GM12878 (cell line): ENCODE results near the gene AP3S1. TPM values are rescaled to one million over a fixed set of nuclear protein-coding genes. Genes with fewer than 3 reads are reported as not detected.
"Not testable (repeated sequence)": the region's sequence is repeated elsewhere in the genome, so short reads cannot be mapped to it uniquely, and the experiment has no call there.

Experiments used
- ATAC-seq: fragments of 200-7000 bp; cut with Tn5 transposase; 3 replicates; pipeline ENCODE4 v1.9.1; 2020; ENCODE audit warnings: mild to moderate bottlenecking, moderate library complexity
- BruUV-seq: library from RNA; stranded (reverse); fragments of 400-500 nt; replicated peaks from 2 replicates; lab custom pipeline; 2021; lab: Mats Ljungman, UMichigan
- CTCF ChIA-PET: fragments of 300-600 bp; sonication (Branson Sonifier 250); formaldehyde crosslinking; extraction: SDS; loops from one replicate; lab custom pipeline; 2021; ENCODE audit warnings: inconsistent platforms; lab: Yijun Ruan, JAX
- POLR2A ChIA-PET: fragments of 350-600 bp; formaldehyde crosslinking; extraction: SDS; loops from one replicate; lab custom pipeline; 2021; ENCODE audit warnings: inconsistent platforms; lab: Charles Lee
- RAD21 ChIA-PET: fragments of 300-600 bp; sonication (Branson Sonifier 250); formaldehyde crosslinking; loops from one replicate; lab custom pipeline; 2023; ENCODE audit warnings: antibody characterized with exemption; ENCODE audit not compliant: unreplicated experiment; lab: Charles Lee
- SMC1A ChIA-PET: fragments of 300-600 bp; sonication (Branson Sonifier 250); formaldehyde crosslinking; loops from one replicate; lab custom pipeline; 2023; ENCODE audit not compliant: unreplicated experiment, uncharacterized antibody; lab: Charles Lee
- DNase-seq: peaks from one replicate; pipeline ENCODE4 v3.0.0-alpha.2; 2011; ENCODE audit warnings: low read depth, low spot score
- FAIRE-seq: peaks from 3 replicates; lab custom pipeline; 2011; peaks lifted over from hg19 to GRCh38; lab: Jason Lieb, UNC
- H2AFZ ChIP-seq: 2 replicates; pipeline ENCODE4 v1.6.0; 2011; ENCODE audit warnings: low read depth, low read length, control low read depth; ENCODE audit not compliant: control insufficient read depth
- H3K27ac ChIP-seq: 2 replicates; pipeline ENCODE4 v1.5.1; 2011; ENCODE audit warnings: control low read depth; ENCODE audit not compliant: control insufficient read depth, insufficient read depth
- H3K27me3 ChIP-seq, 2 experiments: replicated peaks in 1 of 2; 2 replicates each; pipeline versions ENCODE4 v1.6.0 to v1.6.1; 2011; ENCODE audit warnings: low read length in 1 of 2; ENCODE audit not compliant: control insufficient read depth in 2 of 2, insufficient read depth in 2 of 2
- H3K36me3 ChIP-seq, 2 experiments: 2 replicates each; pipeline ENCODE4 v1.5.1; 2011; ENCODE audit warnings: low read length in 1 of 2; ENCODE audit not compliant: control insufficient read depth in 2 of 2, insufficient read depth in 2 of 2
- H3K4me1 ChIP-seq: 2 replicates; pipeline ENCODE4 v1.6.1; 2011; ENCODE audit warnings: mild to moderate bottlenecking, low read length, moderate library complexity, mixed read lengths; ENCODE audit not compliant: control insufficient read depth, insufficient read depth
- H3K4me2 ChIP-seq: 2 replicates; pipeline ENCODE4 v1.6.0; 2011; ENCODE audit warnings: control low read depth; ENCODE audit not compliant: control insufficient read depth, insufficient read depth
- H3K4me3 ChIP-seq: fragments of 200-600 bp; sonication (generic); 2 replicates; pipeline ENCODE4 v1.5.1; 2016
- H3K79me2 ChIP-seq: 2 replicates; pipeline ENCODE4 v1.6.0; 2011; ENCODE audit warnings: low read length; ENCODE audit not compliant: control insufficient read depth, insufficient read depth
- H3K9ac ChIP-seq: 2 replicates; pipeline ENCODE4 v1.8.0; 2011; ENCODE audit warnings: low read length, control low read depth, mixed read lengths; ENCODE audit not compliant: control insufficient read depth, insufficient read depth
- H3K9me3 ChIP-seq: replicated peaks from 3 replicates; pipeline ENCODE4 v1.5.1; 2011; ENCODE audit warnings: mild to moderate bottlenecking, low read length; ENCODE audit not compliant: control insufficient read depth, insufficient read depth
- H4K20me1 ChIP-seq: 2 replicates; pipeline ENCODE4 v1.6.0; 2011; ENCODE audit not compliant: control insufficient read depth, insufficient read depth
- CTCF ChIP-seq, 3 experiments: IDR thresholded peaks in 2 of 3; conservative IDR thresholded peaks in 1 of 3; 2 replicates each; pipeline ENCODE4 v1.5.1; 2011; ENCODE audit warnings: low read depth in 3 of 3, low read length in 3 of 3, mild to moderate bottlenecking in 3 of 3, control low read depth in 2 of 3, moderate library complexity in 2 of 3, inconsistent platforms in 1 of 3, mixed read lengths in 1 of 3; ENCODE audit not compliant: control insufficient read depth in 2 of 3, insufficient read depth in 1 of 3; ENCODE audit errors: extremely low read depth in 1 of 3
- EGR1 ChIP-seq, 2 experiments: IDR thresholded peaks; 1 replicate in 1 of 2; 2 replicates in 1 of 2; pipeline ENCODE4 v1.6.1; 2011 to 2012; ENCODE audit warnings: low read depth in 2 of 2, low read length in 2 of 2, borderline replicate concordance in 1 of 2, mild to moderate bottlenecking in 1 of 2, moderate library complexity in 1 of 2
- POLR2AphosphoS2 ChIP-seq: IDR thresholded peaks from 2 replicates; pipeline ENCODE4 v1.6.1; 2011; ENCODE audit warnings: low read depth, mild to moderate bottlenecking, low read length, improper control_type of control experiment, moderate library complexity
- POLR2AphosphoS5 ChIP-seq: IDR thresholded peaks from 2 replicates; pipeline ENCODE4 v1.6.1; 2011; ENCODE audit warnings: mild to moderate bottlenecking, low read length, inconsistent platforms
- SRF ChIP-seq, 2 experiments: IDR thresholded peaks; 2 replicates each; pipeline ENCODE4 v1.6.1; 2011; ENCODE audit warnings: low read depth in 2 of 2, low read length in 2 of 2, mild to moderate bottlenecking in 1 of 2, moderate library complexity in 1 of 2
- WGBS: methylation state at CpG from one replicate; pipeline ENCODE4 v1.1.6; 2016; ENCODE audit warnings: low lambda C conversion rate; ENCODE audit not compliant: insufficient replicate concordance, insufficient coverage; ENCODE audit errors: missing lambda C conversion rate; 5-methylcytosine and 5-hydroxymethylcytosine counted together
- in situ Hi-C: fragments of 300-500 bp; cut with MboI; formaldehyde crosslinking; loops from 9 replicates; pipeline ENCODE4 v1.14.3; 2018; ENCODE audit warnings: mixed read lengths
- intact Hi-C: fragments of 100-400 bp; cut with micrococcal nuclease; formaldehyde crosslinking; loops from one replicate; pipeline ENCODE4 v1.14.2; 2022; ENCODE audit not compliant: unreplicated experiment
- polyA plus RNA-seq, 11 experiments: library from polyadenylated mRNA; depleted of rRNA in 4 of 11; unstranded in 6 of 11; stranded (reverse) in 5 of 11; fragments of >200 nt; fragmentation: Nextera tagmentation in 4 of 11; fragmentation: Illumina TruSeq in 1 of 11; extraction: Ambion mirVana in 4 of 11; extraction: Trizol in 1 of 11; gene quantifications; 1 replicate in 1 of 11; 2 replicates in 10 of 11; pipeline versions ENCODE4 v1.2.1 to v1.2.3, GENCODE V29; 2011 to 2016; ENCODE audit warnings: inconsistent platforms in 2 of 11, missing spikeins in 2 of 11, low read depth in 1 of 11
- total RNA-seq, 4 experiments: library from RNA; depleted of rRNA in 3 of 4; stranded (reverse); fragments of >200 nt in 3 of 4; fragmentation: Illumina TruSeq in 1 of 4; extraction: Trizol in 1 of 4; gene quantifications; 2 replicates each; pipeline versions ENCODE4 v1.2.1 to v1.2.3, GENCODE V29; 2013 to 2021

The AP3S1 gene
- total and polyA plus RNA-seq, 10 of the 15 experiments (the other 5 are each of a cell fraction or from before 2014, with no cell fraction given): 36.4 to 137 (median 67.5) TPM

GRCh38 chr5:115818821-115819220 is 22.9 kb upstream of the AP3S1 start (continued):
- no peak for TF ChIP-seq EGR1 (IDR thresholded peaks at IDR 0.05; ENCODE audit: borderline replicate concordance in 1 of 2, low read depth in 2 of 2, low read length in 2 of 2)

- ATAC-seq (no peak), DNase-seq (no peak), FAIRE-seq (no peak)
- no peak overlapping the region for H3K9ac ChIP-seq
- no peak overlapping the region for H3K4me2 ChIP-seq
- intact Hi-C loops: no loop called here
- H3K4me1 ChIP-seq: no peaks in the 10 kb centered on the region
- BruUV-seq: no TSS peak
- H3K4me3 ChIP-seq: no peak overlapping the region
- SMC1A ChIA-PET: interaction anchor here (0.7 kb wide), 1 partner anchor 9 kb away, joined by 3 read pairs; no protein-coding TSS in a partner anchor
- no peak overlapping the region for H2AFZ ChIP-seq
- no peaks in the 10 kb centered on the region; the same call in 2 of the 3 replicates for H3K9me3 ChIP-seq
- no peak overlapping the region for H3K27ac ChIP-seq
- TF ChIP-seq POLR2AphosphoS2 (no peak), SRF (IDR thresholded peaks at IDR 0.05; ENCODE audit: low read depth in 2 of 2, low read length in 2 of 2) (no peak), POLR2AphosphoS5 (no peak), CTCF (IDR thresholded peaks at IDR 0.05 in 2 of 3, conservative IDR thresholded peaks at IDR 0.05 in 1 of 3; ENCODE audit: control insufficient read depth in 2 of 3, extremely low read depth in 1 of 3, insufficient read depth in 1 of 3, low read depth in 3 of 3, low read length in 3 of 3) (no peak)
- H3K79me2 ChIP-seq: no peaks in the 10 kb centered on the region
- no peaks in the 10 kb centered on the region for H4K20me1 ChIP-seq
- RAD21 ChIA-PET: no interaction called here
- WGBS: 44% methylated on average over 1 of the region's 1 CpG
- H3K36me3 ChIP-seq: no peaks in the 10 kb centered on the region
- in situ Hi-C loops: no loop called here
- CTCF ChIA-PET: no interaction called here
- H3K27me3 ChIP-seq: peaks cover 8 to 15% of the 10 kb centered on the region in 2 experiments
- POLR2A ChIA-PET: no interaction called here
Measured at GRCh38 chr5:115820846-115821245, 20.9 kb upstream of the AP3S1 start.

DNA sequence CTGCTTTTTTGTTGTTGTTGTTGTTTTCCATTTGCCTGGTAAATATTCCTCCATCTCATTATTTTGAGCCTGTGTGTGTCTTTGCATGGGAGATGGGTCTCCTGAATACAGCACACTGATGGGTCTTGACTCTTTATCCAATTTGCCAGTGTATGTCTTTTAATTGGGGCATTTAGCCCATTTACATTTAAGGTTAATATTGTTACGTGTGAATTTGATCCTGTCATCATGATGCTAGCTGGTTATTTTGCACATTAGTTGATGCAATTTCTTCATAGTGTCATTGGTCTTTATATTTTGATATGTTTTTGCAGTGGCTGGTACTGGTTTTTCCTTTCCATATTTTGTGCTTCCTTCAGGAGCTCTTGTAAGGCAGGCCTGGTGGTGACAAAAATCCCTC is 16.8 kb upstream of the AP3S1 start:
- POLR2A ChIA-PET, H3K79me2 ChIP-seq, H3K4me2 ChIP-seq, H3K9me3 ChIP-seq, H3K27ac ChIP-seq, H4K20me1 ChIP-seq, H3K9ac ChIP-seq, H3K36me3 ChIP-seq, FAIRE-seq, DNase-seq, H3K27me3 ChIP-seq, BruUV-seq, RAD21 ChIA-PET, ATAC-seq, H2AFZ ChIP-seq, H3K4me3 ChIP-seq, SMC1A ChIA-PET, CTCF ChIA-PET, intact Hi-C loops, H3K4me1 ChIP-seq: not testable (repeated sequence)
- 94% methylated on average over 1 of the region's 1 CpG for WGBS
- in situ Hi-C loops: loop anchor here (25.0 kb wide), 1 partner anchor 237 kb away; no protein-coding TSS in a partner anchor
